Esophagus squamous epithelium (tissue), 5 donors: ENCODE data around the gene NCAPH2. TPM values are rescaled to one million over a fixed set of nuclear protein-coding genes. Genes with fewer than 3 reads are reported as not detected.
A peak's percentile ranks its signal among the peaks of the same experiment; 100 is the strongest.

ENCODE experiments used
- DNase-seq: peaks from one replicate; lab custom pipeline; 2025; lab: John Stamatoyannopoulos, UW
- H3K27ac ChIP-seq, 4 donors: fragments of 200-600 bp; sonication (generic); one replicate each; pipeline ENCODE4 v1.5.1; 2016 to 2019; ENCODE audit warnings: mild to moderate bottlenecking in 1 of 4
- H3K27me3 ChIP-seq, 4 donors: fragments of 200-600 bp; sonication (generic); 1 replicate in 3 of 4; 2 replicates in 1 of 4; pipeline versions ENCODE4 v1.5.1 to v1.6.0; 2017 to 2021; ENCODE audit warnings: antibody characterized with exemption in 1 of 4
- H3K36me3 ChIP-seq, 3 donors: fragments of 200-600 bp; sonication (generic); one replicate each; pipeline ENCODE4 v1.5.1; 2016 to 2019
- H3K4me1 ChIP-seq, 3 donors: fragments of 200-600 bp; sonication (generic); one replicate each; pipeline ENCODE4 v1.5.1; 2017 to 2019
- H3K4me3 ChIP-seq, 4 donors: fragments of 200-600 bp; sonication (generic); 1 replicate in 3 of 4; 2 replicates in 1 of 4; pipeline ENCODE4 v1.5.1; 2016 to 2019; ENCODE audit warnings: mild to moderate bottlenecking in 2 of 4, moderate library complexity in 1 of 4
- H3K9me3 ChIP-seq, 3 donors: fragments of 200-600 bp; sonication (generic); one replicate each; pipeline ENCODE4 v1.5.1; 2016 to 2019
- POLR2A ChIP-seq, 4 donors: fragments of 450-650 bp; IDR thresholded peaks; one replicate each; pipeline ENCODE4 v1.6.1; 2017; ENCODE audit warnings: antibody characterized with exemption in 4 of 4, mild to moderate bottlenecking in 4 of 4, moderate library complexity in 3 of 4
- WGBS, 2 donors: methylation state at CpG; one replicate each; pipeline ENCODE4 v1.1.5; 2018; 5-methylcytosine and 5-hydroxymethylcytosine counted together
- intact Hi-C: fragments of 100-400 bp; cut with DNase I; formaldehyde crosslinking; loops from one replicate; pipeline ENCODE4 v1.15.0; 2022
- total RNA-seq, 4 donors: library from RNA; depleted of rRNA; stranded (reverse); fragments of >200 nt; gene quantifications; one replicate each; pipeline ENCODE4 v1.1.0, GENCODE V29; 2016
- TF ChIP-seq, protein P1 (sequence below), 6 experiments: fragments of 450-650 bp in 4 of 6; fragments of 200-600 bp in 2 of 6; sonication (generic) in 2 of 6; IDR thresholded peaks; one replicate each; pipeline ENCODE4 v1.5.1; 2016 to 2019; ENCODE audit warnings: antibody characterized with exemption in 6 of 6, mild to moderate bottlenecking in 4 of 6, moderate library complexity in 4 of 6
- donor health status: DM: yes; HTN: yes; CAD: no.

NCAPH2 gene
- total RNA-seq, 4 donors from 2014 or later = 30.2 to 42.6 (median 38.5) TPM

DNA sequence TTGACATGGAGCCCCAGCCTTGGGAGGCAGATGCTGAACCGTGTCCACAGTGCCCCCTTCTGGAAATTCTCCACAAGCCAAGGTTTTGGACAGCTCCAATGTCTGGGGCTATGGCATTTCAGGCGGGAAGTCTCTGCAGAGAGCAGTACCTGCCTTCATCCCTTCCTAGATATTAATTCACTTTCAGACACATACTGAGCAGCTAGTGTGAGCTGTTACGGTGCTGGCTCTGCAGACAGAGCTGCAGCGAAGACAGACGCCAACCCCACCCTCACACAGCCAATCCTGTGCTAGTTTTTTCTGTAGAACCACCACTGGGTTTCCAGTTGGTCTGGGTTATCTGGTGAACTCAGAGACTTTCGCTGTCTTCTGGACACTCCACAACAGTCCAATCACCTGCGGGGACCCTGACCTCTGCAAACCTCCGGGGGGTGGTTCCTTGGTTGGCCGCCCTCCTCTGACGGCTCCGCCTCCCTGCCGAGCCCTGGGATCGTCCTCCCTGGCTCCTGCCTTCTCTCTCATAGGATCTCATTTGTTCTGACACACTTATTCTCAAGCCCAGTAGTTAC, 9.6 kb upstream of the NCAPH2 start:
- intact Hi-C loops = no loop called here
- DNase-seq = no peak
- peaks cover 0 to 28% (median 9%) of the 10 kb centered on the region in 3 donors for H3K4me1 ChIP-seq
- no peak overlapping the region for H3K4me3 ChIP-seq
- H3K36me3 ChIP-seq = peaks cover 0 to 15% (median 0%) of the 10 kb centered on the region in 3 donors
- 17 to 30% methylated on average over 10 to 12 of the region's 13 CpGs for WGBS, 2 donors
- no peaks in the 10 kb centered on the region for H3K27me3 ChIP-seq
- peak overlapping the region in 3 of 4 donors; percentile 32 to 41 (median 40) for H3K27ac ChIP-seq
- no peaks in the 10 kb centered on the region for H3K9me3 ChIP-seq
- TF ChIP-seq POLR2A (IDR thresholded peaks at IDR 0.05) = no peak
- TF ChIP-seq, protein P1, sequence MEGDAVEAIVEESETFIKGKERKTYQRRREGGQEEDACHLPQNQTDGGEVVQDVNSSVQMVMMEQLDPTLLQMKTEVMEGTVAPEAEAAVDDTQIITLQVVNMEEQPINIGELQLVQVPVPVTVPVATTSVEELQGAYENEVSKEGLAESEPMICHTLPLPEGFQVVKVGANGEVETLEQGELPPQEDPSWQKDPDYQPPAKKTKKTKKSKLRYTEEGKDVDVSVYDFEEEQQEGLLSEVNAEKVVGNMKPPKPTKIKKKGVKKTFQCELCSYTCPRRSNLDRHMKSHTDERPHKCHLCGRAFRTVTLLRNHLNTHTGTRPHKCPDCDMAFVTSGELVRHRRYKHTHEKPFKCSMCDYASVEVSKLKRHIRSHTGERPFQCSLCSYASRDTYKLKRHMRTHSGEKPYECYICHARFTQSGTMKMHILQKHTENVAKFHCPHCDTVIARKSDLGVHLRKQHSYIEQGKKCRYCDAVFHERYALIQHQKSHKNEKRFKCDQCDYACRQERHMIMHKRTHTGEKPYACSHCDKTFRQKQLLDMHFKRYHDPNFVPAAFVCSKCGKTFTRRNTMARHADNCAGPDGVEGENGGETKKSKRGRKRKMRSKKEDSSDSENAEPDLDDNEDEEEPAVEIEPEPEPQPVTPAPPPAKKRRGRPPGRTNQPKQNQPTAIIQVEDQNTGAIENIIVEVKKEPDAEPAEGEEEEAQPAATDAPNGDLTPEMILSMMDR (IDR thresholded peaks at IDR 0.05) = peak; percentile 47 to 75 (median 63)

DNA sequence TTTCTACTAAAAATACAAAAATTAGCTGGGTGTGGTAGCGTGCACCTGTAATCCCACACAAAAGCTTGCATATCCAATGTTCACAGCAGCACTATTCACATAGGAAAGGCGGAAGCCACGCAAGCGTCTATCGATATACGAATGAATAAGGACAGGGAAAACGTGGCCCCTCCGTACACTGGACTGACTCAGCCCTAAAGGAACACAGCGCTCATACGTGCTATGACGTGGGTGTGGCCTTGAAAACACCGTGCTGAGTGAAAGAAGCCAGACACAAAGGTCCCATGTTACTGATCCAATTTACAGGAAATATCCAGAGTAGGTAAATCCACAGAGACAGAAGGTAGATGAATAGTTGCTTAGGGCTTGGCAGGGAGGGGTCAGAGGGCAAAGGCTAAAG, 7.6 kb upstream of the NCAPH2 start:
- intact Hi-C loops = no loop called here
- Histone ChIP-seq H3K4me3 (no peak overlapping the region), H3K9me3 (no peaks in the 10 kb centered on the region), H3K27ac (no peak overlapping the region), H3K36me3 (peaks cover 3 to 33% (median 10%) of the 10 kb centered on the region in 3 donors), H3K4me1 (peaks cover 0 to 42% (median 19%) of the 10 kb centered on the region in 3 donors), H3K27me3 (no peaks in the 10 kb centered on the region)
- DNase-seq = no peak
- no peak for TF ChIP-seq POLR2A (IDR thresholded peaks at IDR 0.05)
- TF ChIP-seq, protein P1 (IDR thresholded peaks at IDR 0.05) = no peak
- WGBS, 2 donors = 84 to 86% methylated on average over 12 of the region's 12 CpGs

DNA sequence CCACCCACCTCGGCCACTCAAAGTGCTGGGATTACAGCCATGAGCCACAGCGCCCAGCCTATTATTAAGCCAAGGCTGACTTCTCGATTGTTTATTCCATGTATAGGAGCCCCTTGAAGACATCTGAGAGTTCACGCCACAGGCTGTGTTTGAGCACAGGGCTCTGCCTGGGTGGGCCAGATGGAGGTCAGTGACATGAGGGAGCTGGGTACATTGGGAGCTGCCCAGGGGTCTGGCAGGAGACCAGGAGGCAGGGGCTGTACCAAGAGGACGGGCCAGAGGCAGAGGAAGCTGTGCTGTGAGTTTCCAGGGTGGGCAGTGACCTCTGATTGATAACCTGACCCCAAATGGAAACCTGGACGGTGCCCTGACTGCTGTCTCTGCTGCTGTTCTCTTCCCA, 5.9 kb upstream of the NCAPH2 start:
- TF ChIP-seq, protein P1 (IDR thresholded peaks at IDR 0.05) = no peak
- H3K4me1 ChIP-seq = peaks cover 15 to 56% (median 35%) of the 10 kb centered on the region in 3 donors
- no peak overlapping the region for H3K27ac ChIP-seq
- no peaks in the 10 kb centered on the region for H3K27me3 ChIP-seq
- intact Hi-C loops = no loop called here
- H3K4me3 ChIP-seq = no peak overlapping the region
- WGBS, 2 donors = 80 to 96% methylated on average over 3 to 5 of the region's 6 CpGs
- peaks cover 7 to 42% (median 15%) of the 10 kb centered on the region in 3 donors for H3K36me3 ChIP-seq
- no peaks in the 10 kb centered on the region for H3K9me3 ChIP-seq
- DNase-seq = no peak

DNA sequence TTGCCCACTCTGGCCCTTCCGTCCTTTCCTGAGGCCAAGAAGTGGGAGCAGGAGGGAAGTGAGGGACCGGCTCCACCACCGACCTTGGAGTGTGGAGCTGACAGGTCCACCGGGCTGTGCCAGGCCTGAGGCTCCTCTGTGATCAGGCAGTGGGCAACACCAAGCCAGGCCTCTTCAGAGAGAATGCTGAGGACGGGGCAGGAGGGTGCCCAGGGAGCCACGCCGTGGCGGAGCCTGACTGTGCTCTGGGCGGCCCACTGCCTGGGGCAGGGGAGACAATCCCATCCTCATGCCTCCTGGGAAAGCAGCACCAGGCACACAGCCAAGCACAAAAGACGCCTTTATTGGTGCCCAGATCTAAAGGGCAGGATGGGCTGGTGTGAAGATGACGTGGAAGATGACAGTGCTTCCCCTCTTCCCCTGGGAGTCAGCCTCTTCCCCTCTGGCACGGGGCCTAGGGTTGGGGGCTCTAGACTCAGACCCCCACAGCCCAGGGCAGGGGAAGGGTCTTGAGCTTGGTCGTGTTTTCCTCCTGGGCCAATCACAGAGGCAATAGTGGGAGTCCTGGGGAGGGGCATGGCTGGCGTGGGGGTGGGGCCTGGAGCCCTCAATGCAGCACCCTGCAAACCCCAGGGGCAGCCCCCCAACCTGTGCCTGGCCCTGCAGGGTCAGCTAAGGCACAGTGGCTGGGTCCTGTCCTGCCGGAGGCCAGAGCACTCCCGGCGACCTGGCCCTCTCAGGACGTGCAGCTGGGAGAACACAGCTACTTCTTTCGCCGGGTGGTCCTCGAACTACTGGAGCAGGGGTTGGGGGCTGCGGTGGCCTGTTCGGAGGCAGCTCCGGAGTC, 5.2 kb upstream of the NCAPH2 start:
- no peak overlapping the region for H3K27ac ChIP-seq
- H3K27me3 ChIP-seq = no peaks in the 10 kb centered on the region
- 81 to 89% methylated on average over 6 to 8 of the region's 24 CpGs for WGBS, 2 donors
- intact Hi-C loops = no loop called here
- H3K4me3 ChIP-seq = no peak overlapping the region
- H3K9me3 ChIP-seq = no peaks in the 10 kb centered on the region
- H3K36me3 ChIP-seq = peaks cover 7 to 42% (median 15%) of the 10 kb centered on the region in 3 donors
- DNase-seq = no peak
- peaks cover 15 to 51% (median 34%) of the 10 kb centered on the region in 3 donors for H3K4me1 ChIP-seq
- TF ChIP-seq POLR2A (IDR thresholded peaks at IDR 0.05) = no peak
- TF ChIP-seq, protein P1 (IDR thresholded peaks at IDR 0.05) = no peak
